Measurements from ENCODE around the gene STYK1. TPM values are rescaled to one million over a fixed set of nuclear protein-coding genes. Genes with fewer than 3 reads are reported as not detected.

Gene STYK1
- total and polyA plus RNA-seq, 4 donors = 0.03 to 1.3 (median 0.08) TPM; not detected in 1

DNA sequence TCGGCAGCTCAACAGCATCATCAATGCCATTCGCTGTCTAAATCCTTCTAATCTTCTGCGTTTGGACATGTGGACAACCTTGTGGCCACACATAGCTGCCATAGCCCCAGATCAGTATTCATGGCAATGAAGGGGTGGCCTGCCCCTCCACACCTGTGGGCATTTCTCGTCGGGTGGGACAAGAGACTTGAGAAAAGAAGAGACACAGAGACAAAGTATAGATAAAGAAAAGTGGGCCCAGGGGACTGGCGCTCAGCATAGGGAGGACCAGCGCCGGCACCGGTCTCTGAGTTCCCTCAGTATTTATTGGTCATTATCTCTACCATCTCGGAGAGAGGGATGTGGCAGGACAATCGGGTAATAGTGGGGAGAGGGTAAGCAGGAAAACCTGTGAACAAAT lies 102.7 kb downstream of the STYK1 start (continued):
- TF ChIP-seq FOXA2 (IDR thresholded peaks at IDR 0.05) = no peak

Other genes with a start within 250 kb of the STYK1 start
- 1 to 10 TPM in 1 of 2 donors, under 1 TPM in 1; 0.19 to 1.5 TPM for gene KLRC2, start 238.0 kb downstream of the STYK1 start, total RNA-seq
- under 1 TPM; 0.13 to 0.38 TPM for gene KLRC2, start 238.0 kb downstream of the STYK1 start, polyA plus RNA-seq
- 1 to 10 TPM; 1.0 to 1.5 TPM for gene KLRC1, start 220.7 kb downstream of the STYK1 start, total RNA-seq
- 1 to 10 TPM in 1 of 2 donors, under 1 TPM in 1; 0.10 to 1.5 TPM for gene KLRC1, start 220.7 kb downstream of the STYK1 start, polyA plus RNA-seq
- under 1 TPM; 0.25 to 0.51 TPM for gene EIF2S3B, start 168.2 kb downstream of the STYK1 start, total RNA-seq
- under 1 TPM in 1 of 2 donors, not detected in 1; 0.51 TPM for gene EIF2S3B, start 168.2 kb downstream of the STYK1 start, polyA plus RNA-seq
- 1 to 10 TPM; 7.6 to 8.1 TPM for gene MAGOHB, start 60.4 kb downstream of the STYK1 start, total RNA-seq
- gene MAGOHB, start 60.4 kb downstream of the STYK1 start, polyA plus RNA-seq = 10 to 100 TPM in 1 of 2 donors, 1 to 10 TPM in 1; 9.7 to 20.7 TPM
- gene YBX3, start 49.3 kb upstream of the STYK1 start, total RNA-seq = 100 to 1,000 TPM in 1 of 2 donors, 1 to 10 TPM in 1; 9.2 to 116 TPM
- gene YBX3, start 49.3 kb upstream of the STYK1 start, polyA plus RNA-seq = 10 to 100 TPM in 1 of 2 donors, 1 to 10 TPM in 1; 6.8 to 22.3 TPM
- gene TAS2R7, start 128.6 kb upstream of the STYK1 start, total RNA-seq = under 1 TPM in 1 of 2 donors, not detected in 1; 0.42 TPM
- gene TAS2R7, start 128.6 kb upstream of the STYK1 start, polyA plus RNA-seq = not detected
- gene TAS2R8, start 133.2 kb upstream of the STYK1 start, total RNA-seq = under 1 TPM in 1 of 2 donors, not detected in 1; 0.25 TPM
- not detected for gene TAS2R8, start 133.2 kb upstream of the STYK1 start, polyA plus RNA-seq
- under 1 TPM in 1 of 2 donors, not detected in 1; 0.33 TPM for gene TAS2R9, start 136.1 kb upstream of the STYK1 start, total RNA-seq
- gene TAS2R9, start 136.1 kb upstream of the STYK1 start, polyA plus RNA-seq = not detected
- gene TAS2R10, start 152.3 kb upstream of the STYK1 start, total RNA-seq = 1 to 10 TPM in 1 of 2 donors, under 1 TPM in 1; 0.14 to 3.0 TPM
- gene TAS2R10, start 152.3 kb upstream of the STYK1 start, polyA plus RNA-seq = under 1 TPM in 1 of 2 donors, not detected in 1; 0.40 TPM
- gene PRR4, start 175.4 kb upstream of the STYK1 start, total RNA-seq = 1 to 10 TPM in 1 of 2 donors, under 1 TPM in 1; 0.56 to 3.5 TPM
- gene PRR4, start 175.4 kb upstream of the STYK1 start, polyA plus RNA-seq = 1 to 10 TPM in 1 of 2 donors, under 1 TPM in 1; 0.65 to 2.2 TPM
- 10 to 100 TPM in 1 of 2 donors, 1 to 10 TPM in 1; 9.6 to 29.6 TPM for gene PRH1, start 210.2 kb upstream of the STYK1 start, total RNA-seq
- gene PRH1, start 210.2 kb upstream of the STYK1 start, polyA plus RNA-seq = 10 to 100 TPM in 1 of 2 donors, 1 to 10 TPM in 1; 1.3 to 22.6 TPM
- 1 to 10 TPM in 1 of 2 donors, under 1 TPM in 1; 0.51 to 6.2 TPM for gene TAS2R13, start 235.5 kb upstream of the STYK1 start, total RNA-seq
- gene TAS2R13, start 235.5 kb upstream of the STYK1 start, polyA plus RNA-seq = under 1 TPM in 1 of 2 donors, not detected in 1; 0.10 TPM

All from liver (tissue), 5 donors.